WTC11 (cell line): Measurements from ENCODE around the gene LGALS9B.
"Not testable (repeated sequence)": the region's sequence is repeated elsewhere in the genome, so short reads cannot be mapped to it uniquely, and the experiment has no call there.

ENCODE experiments used
- CBFB ChIP-seq: sonication (generic); formaldehyde crosslinking; IDR thresholded peaks from 2 replicates; pipeline ENCODE4 v1.8.1; 2022; ENCODE audit warnings: mild to moderate bottlenecking, low read depth, missing genetic modification reagents
- KAT7 ChIP-seq: sonication (generic); formaldehyde crosslinking; IDR thresholded peaks from 2 replicates; pipeline ENCODE4 v1.8.1; 2023; ENCODE audit warnings: missing genetic modification reagents, mild to moderate bottlenecking, borderline replicate concordance
- NFYB ChIP-seq: sonication (generic); formaldehyde crosslinking; conservative IDR thresholded peaks from 2 replicates; pipeline ENCODE4 v1.8.0; 2022; ENCODE audit warnings: low read depth, missing genetic modification reagents
- ZNF263 ChIP-seq: sonication (generic); formaldehyde crosslinking; IDR thresholded peaks from 2 replicates; pipeline ENCODE4 v1.8.1; 2022; ENCODE audit warnings: low read depth, mild to moderate bottlenecking, moderate library complexity, missing genetic modification reagents
- TF ChIP-seq, protein P1 (sequence below): fragments of 200-600 bp; IDR thresholded peaks from 2 replicates; pipeline ENCODE4 v1.8.0; 2022; ENCODE audit warnings: antibody characterized with exemption
- TF ChIP-seq, protein P2 (sequence below): sonication (generic); formaldehyde crosslinking; IDR thresholded peaks from 2 replicates; pipeline ENCODE4 v1.8.0; 2022; ENCODE audit warnings: mild to moderate bottlenecking, missing genetic modification reagents
- TF ChIP-seq, protein P3 (sequence below): sonication (generic); formaldehyde crosslinking; IDR thresholded peaks from 2 replicates; pipeline ENCODE4 v1.8.0; 2022; ENCODE audit warnings: mild to moderate bottlenecking, missing genetic modification reagents
- TF ChIP-seq, protein P4 (sequence below): sonication (generic); formaldehyde crosslinking; IDR thresholded peaks from 2 replicates; pipeline ENCODE4 v1.8.1; 2022; ENCODE audit warnings: missing genetic modification reagents, borderline replicate concordance
- TF ChIP-seq, protein P5 (sequence below): sonication (generic); formaldehyde crosslinking; IDR thresholded peaks from 2 replicates; pipeline ENCODE4 v1.8.0; 2022; ENCODE audit warnings: missing genetic modification reagents
- TF ChIP-seq, protein P6 (sequence below): sonication (generic); formaldehyde crosslinking; IDR thresholded peaks from 2 replicates; pipeline ENCODE4 v1.8.1; 2023; ENCODE audit warnings: mild to moderate bottlenecking, missing genetic modification reagents, moderate library complexity

DNA sequence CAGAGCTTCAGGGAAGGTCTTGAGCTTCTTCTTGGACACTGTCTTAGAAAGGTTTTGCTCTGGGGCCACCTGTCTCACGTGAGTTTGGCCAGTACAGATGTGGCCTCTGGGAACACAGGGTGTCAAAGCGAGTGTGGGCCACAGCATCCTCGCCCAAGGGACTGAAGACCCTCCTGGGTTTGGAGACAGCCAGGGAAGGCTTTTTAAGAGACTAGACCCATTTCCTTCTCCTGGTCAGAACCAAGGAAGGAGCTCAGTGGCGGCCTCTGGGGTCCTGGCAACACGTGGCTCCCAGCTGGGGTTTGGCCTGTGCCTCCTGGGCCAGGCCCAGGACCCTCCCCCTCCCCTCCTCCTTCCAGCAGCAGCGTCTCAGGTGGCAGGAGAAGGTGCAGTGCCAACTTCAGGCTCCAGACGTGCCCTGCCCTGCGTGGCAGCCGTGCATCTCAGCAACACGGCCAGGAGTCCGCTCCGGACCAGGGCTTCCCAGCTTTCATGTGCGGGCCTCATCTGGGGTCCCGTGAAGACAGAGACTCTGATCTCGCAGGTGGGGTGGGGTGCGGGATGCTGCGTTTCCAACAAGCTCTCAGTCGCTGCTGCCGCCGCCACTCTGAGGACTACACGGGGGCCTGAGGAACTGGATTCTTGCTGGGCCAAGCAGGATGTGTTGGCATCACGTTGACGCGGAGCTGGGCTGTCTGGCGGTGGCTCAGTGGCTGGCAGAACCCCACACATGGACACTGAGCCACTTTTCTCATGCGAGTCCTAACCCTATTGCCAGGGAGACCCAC, 19.6 kb downstream of the LGALS9B start:
- TF ChIP-seq, protein P1, sequence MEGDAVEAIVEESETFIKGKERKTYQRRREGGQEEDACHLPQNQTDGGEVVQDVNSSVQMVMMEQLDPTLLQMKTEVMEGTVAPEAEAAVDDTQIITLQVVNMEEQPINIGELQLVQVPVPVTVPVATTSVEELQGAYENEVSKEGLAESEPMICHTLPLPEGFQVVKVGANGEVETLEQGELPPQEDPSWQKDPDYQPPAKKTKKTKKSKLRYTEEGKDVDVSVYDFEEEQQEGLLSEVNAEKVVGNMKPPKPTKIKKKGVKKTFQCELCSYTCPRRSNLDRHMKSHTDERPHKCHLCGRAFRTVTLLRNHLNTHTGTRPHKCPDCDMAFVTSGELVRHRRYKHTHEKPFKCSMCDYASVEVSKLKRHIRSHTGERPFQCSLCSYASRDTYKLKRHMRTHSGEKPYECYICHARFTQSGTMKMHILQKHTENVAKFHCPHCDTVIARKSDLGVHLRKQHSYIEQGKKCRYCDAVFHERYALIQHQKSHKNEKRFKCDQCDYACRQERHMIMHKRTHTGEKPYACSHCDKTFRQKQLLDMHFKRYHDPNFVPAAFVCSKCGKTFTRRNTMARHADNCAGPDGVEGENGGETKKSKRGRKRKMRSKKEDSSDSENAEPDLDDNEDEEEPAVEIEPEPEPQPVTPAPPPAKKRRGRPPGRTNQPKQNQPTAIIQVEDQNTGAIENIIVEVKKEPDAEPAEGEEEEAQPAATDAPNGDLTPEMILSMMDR: not testable (repeated sequence)
- not testable (repeated sequence) for TF ChIP-seq CBFB; KAT7 (CRISPR knock-in tag); ZNF263; NFYB (CRISPR knock-in tag)
- TF ChIP-seq, protein P2, sequence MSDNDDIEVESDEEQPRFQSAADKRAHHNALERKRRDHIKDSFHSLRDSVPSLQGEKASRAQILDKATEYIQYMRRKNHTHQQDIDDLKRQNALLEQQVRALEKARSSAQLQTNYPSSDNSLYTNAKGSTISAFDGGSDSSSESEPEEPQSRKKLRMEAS: not testable (repeated sequence)
- TF ChIP-seq, protein P3, sequence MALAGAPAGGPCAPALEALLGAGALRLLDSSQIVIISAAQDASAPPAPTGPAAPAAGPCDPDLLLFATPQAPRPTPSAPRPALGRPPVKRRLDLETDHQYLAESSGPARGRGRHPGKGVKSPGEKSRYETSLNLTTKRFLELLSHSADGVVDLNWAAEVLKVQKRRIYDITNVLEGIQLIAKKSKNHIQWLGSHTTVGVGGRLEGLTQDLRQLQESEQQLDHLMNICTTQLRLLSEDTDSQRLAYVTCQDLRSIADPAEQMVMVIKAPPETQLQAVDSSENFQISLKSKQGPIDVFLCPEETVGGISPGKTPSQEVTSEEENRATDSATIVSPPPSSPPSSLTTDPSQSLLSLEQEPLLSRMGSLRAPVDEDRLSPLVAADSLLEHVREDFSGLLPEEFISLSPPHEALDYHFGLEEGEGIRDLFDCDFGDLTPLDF: not testable (repeated sequence)
- TF ChIP-seq, protein P4, sequence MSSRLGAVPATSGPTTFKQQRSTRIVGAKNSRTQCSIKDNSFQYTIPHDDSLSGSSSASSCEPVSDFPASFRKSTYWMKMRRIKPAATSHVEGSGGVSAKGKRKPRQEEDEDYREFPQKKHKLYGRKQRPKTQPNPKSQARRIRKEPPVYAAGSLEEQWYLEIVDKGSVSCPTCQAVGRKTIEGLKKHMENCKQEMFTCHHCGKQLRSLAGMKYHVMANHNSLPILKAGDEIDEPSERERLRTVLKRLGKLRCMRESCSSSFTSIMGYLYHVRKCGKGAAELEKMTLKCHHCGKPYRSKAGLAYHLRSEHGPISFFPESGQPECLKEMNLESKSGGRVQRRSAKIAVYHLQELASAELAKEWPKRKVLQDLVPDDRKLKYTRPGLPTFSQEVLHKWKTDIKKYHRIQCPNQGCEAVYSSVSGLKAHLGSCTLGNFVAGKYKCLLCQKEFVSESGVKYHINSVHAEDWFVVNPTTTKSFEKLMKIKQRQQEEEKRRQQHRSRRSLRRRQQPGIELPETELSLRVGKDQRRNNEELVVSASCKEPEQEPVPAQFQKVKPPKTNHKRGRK (CRISPR knock-in tag): not testable (repeated sequence)
- TF ChIP-seq, protein P5, sequence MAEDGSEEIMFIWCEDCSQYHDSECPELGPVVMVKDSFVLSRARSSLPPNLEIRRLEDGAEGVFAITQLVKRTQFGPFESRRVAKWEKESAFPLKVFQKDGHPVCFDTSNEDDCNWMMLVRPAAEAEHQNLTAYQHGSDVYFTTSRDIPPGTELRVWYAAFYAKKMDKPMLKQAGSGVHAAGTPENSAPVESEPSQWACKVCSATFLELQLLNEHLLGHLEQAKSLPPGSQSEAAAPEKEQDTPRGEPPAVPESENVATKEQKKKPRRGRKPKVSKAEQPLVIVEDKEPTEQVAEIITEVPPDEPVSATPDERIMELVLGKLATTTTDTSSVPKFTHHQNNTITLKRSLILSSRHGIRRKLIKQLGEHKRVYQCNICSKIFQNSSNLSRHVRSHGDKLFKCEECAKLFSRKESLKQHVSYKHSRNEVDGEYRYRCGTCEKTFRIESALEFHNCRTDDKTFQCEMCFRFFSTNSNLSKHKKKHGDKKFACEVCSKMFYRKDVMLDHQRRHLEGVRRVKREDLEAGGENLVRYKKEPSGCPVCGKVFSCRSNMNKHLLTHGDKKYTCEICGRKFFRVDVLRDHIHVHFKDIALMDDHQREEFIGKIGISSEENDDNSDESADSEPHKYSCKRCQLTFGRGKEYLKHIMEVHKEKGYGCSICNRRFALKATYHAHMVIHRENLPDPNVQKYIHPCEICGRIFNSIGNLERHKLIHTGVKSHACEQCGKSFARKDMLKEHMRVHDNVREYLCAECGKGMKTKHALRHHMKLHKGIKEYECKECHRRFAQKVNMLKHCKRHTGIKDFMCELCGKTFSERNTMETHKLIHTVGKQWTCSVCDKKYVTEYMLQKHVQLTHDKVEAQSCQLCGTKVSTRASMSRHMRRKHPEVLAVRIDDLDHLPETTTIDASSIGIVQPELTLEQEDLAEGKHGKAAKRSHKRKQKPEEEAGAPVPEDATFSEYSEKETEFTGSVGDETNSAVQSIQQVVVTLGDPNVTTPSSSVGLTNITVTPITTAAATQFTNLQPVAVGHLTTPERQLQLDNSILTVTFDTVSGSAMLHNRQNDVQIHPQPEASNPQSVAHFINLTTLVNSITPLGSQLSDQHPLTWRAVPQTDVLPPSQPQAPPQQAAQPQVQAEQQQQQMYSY (CRISPR knock-in tag): not testable (repeated sequence)
- TF ChIP-seq, protein P6, sequence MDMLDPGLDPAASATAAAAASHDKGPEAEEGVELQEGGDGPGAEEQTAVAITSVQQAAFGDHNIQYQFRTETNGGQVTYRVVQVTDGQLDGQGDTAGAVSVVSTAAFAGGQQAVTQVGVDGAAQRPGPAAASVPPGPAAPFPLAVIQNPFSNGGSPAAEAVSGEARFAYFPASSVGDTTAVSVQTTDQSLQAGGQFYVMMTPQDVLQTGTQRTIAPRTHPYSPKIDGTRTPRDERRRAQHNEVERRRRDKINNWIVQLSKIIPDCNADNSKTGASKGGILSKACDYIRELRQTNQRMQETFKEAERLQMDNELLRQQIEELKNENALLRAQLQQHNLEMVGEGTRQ (CRISPR knock-in tag): not testable (repeated sequence)
